CD4-positive, alpha-beta T cell treated with Interleukin-4 for 1 hour (primary cell): ENCODE data around the gene MRPS27.

Experiments used
- DNase-seq, 2 donors: peaks; one replicate each; pipeline ENCODE4 v3.0.0-alpha.2; 2020 to 2022

The MRPS27 gene

DNA sequence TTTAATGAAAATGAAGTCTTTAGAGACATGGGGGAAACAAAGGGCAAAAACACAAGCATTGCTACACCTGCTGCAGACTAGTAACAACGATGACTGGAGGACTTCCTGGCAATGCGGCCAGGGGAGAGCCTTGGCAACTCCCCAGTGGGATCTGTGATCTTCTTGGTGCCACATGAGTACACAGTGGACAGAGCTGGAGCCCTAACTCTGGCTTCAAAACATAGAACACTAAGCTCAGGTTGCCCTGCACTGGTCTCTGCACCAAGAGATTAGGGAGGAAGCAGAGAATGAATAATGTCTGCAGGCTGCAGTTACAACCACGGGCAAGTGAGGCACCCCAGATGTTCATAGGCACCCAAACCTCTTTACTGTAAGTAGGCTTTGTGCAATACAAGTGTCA lies 91.1 kb downstream of the MRPS27 start:
- no peak for DNase-seq

DNA sequence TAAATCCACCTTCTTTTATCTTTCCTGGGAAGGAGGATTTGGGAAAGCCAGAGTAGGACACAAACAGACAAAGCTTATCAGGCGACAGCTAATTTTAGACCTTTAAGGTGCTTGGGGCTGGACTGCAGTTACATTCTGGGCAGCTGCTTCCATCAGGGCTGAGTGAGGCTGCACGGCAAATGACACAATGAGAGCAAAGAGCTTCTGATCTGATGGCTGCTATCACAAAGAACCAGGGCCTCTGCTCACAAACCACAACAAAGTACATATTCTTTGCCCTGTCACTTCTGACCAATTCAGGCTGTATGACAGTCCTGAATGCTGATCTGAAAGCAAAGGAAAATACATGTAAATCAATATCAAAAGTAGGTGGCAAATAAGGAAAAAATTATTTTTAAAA lies 93.1 kb downstream of the MRPS27 start:
- DNase-seq: no peak

DNA sequence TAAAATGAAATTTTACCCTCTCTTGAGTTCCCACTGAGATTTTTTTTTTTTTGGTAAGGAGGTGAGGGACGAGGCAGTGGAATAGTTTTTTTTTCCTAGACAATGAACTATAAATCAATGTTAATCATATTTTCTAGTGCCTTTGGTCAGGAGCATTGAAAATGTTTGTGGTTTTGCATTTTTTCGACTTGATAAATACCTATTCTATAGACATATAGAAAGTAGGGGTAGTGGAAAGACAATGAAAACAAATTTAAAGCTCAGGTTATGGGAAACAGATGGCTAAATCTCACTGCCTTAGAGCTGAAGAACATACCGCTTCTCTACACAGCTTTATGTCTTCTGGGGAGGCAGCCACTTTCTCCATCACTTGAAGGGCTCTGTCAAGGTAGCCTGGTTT lies 94.3 kb downstream of the MRPS27 start:
- DNase-seq: no peak

DNA sequence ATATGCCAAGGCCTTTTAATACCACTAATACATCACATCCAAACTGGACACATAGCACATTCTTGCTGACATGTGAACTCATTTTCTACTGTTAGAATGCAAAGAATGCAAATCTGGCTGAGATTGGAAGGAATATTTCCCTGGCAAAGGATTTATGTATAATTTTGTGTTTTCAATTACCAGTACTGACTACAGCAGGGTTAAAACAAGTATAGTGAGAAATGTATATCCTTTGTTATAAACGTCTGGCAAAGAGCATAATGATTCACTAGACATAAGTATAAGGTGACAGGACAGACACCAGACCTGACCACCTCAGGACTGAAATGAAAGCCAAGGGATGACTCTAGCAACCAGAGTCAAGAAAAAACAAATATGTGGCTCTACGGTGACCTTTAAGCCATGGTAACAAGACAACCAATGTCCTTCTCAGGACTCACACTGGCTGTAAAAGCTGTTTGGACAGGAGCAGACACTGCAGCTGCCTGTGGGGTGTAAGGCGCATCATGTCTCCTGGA lies 95.0 kb downstream of the MRPS27 start:
- no peak for DNase-seq

DNA sequence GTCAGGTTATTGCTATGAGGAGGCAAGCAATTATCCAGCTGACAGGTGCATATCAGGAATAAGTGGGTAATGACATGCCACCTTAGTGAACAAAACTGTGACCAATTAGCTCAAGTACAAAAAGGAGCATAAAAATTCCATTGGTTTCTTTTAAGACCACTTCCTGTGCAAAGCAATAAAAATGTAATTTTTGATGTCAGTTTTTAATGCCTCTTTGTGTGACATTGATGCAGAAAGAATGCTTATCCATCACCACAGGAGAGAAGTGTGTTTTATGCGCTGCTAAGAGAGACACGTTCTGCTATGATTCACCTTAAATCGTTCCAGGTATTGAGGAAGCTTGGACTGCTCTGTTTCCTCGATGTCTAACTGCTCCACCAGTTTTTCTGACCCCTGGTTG lies 96.7 kb downstream of the MRPS27 start:
- DNase-seq: no peak

DNA sequence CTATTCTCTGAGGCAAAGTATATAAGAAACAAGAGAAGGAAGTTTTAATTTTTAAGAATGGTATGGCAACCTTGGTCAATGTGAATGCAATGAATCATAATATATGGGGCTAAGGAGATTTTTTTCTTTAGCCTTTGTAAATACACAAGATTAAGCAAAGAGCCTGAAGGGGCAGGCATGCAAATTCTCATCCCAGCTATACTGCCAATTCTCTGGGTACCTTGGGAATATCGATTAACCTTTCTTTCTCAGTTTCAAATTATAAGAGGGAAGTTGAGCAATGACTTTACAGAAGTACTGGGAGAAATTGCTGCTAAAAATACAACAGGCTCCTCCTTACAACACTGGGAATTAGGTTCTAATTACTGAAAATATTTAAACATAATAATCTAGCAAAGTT lies 97.5 kb downstream of the MRPS27 start:
- no peak for DNase-seq

DNA sequence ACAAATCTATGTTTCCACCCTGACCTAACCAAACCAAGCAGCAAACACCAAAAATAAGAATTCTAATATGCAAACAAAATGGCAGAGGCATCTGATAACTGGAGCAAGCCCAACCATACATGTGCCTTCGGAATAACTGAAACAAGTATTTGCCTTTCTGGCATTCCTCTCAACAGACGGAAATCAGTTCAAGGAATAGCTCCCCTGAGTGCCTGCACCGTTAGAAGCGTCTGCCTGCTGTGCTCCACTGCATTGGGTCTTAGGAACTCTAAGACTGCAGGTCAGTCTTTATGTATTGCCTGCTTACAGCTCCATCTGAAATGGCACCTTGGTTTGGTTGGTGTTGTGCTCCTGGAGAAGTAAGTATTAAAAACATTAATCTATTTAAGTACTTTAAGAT lies 98.5 kb downstream of the MRPS27 start:
- no peak for DNase-seq

DNA sequence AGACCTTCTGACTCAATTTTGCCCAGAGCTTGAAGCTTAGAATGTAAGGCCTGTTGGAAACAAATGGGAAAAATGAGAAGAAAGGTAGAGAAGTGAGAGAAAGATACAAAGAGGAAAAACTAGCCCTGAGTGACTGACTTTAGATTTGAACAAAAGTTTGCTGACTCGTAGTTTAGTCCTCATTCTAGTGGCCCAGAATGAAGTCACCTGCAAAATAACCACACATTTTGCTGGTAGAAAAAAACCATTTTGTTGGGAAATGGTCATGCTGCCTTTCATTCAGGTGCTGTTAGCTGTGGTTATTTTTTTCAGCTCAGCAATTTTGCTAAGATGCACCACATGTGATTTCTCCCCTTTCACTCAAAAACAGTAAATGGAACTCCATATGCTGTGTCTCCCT lies 98.9 kb downstream of the MRPS27 start:
- DNase-seq: no peak

DNA sequence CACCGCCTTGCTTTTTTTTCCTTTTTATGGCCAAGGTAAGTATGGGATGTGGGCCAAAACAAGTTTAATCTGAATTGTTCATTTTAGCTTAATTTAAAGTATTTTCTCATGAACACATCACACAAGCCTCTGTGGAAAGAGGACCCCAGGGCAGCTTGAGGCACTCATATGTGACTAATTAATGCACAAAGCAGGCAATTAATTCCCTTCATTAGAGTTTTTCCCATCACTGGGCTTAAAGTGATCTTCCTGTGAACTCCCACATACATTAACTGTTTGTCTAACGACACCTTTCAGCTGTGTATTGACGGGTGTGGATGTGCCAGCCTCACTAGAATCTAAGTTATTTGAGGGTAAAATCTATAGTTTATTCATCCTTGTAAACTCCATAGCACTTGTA lies 103.3 kb downstream of the MRPS27 start:
- no peak for DNase-seq

DNA sequence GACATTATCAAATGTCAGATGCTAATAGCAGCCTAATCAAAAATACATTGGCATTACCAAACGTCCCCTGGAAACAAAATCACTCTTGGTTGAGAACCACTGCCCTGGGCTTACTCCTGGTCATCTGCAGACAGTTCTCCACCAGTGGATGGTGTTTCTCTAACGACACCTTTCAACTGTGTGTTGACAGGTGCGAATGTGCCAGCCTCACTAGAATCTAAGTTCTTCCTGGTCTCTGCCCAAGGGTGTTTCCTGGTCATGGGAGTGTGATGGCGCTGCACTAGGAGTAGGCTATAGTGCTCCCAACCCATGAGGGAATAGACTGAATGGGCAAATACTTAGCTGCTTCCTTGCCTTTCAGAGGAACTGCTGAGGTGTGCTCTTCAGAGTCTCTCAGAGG lies 105.9 kb downstream of the MRPS27 start:
- DNase-seq: no peak

DNA sequence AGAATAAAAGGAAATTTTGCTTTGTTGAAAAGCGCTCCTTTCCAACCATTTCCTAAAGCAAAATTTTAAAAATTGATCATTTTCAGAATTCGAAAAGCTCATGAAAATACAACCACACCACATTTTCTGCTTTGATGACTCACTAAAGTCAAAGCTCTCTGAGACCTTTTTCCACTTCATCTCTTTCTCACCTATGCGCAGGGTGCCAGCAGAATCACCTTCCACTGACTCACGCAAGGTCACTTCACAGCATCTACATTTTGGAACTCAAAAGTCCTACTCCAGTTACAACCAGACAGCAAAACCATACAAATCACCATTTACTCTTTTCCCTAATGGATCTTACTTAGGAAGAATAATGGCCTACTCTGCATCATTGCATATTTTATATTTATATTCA lies 106.6 kb downstream of the MRPS27 start:
- no peak for DNase-seq

DNA sequence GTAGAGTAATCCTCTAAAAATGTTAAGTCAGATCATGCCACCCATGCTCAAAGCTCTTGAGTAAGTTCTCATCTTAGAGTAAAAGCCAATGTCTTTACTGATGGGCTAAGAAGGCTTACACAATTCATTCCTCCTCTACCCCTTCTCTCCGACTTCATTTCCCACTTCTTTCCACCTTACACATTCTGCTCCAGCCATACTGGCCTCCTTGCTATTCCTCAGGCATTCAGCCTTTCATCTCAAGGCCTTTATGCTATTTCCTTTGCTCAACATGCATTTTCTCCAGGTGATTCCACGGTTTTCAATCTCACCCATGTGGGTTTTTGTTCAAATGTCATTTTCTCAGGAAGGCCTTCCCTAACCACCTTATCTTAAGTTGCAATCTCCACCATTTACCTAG lies 107.9 kb downstream of the MRPS27 start:
- no peak for DNase-seq

DNA sequence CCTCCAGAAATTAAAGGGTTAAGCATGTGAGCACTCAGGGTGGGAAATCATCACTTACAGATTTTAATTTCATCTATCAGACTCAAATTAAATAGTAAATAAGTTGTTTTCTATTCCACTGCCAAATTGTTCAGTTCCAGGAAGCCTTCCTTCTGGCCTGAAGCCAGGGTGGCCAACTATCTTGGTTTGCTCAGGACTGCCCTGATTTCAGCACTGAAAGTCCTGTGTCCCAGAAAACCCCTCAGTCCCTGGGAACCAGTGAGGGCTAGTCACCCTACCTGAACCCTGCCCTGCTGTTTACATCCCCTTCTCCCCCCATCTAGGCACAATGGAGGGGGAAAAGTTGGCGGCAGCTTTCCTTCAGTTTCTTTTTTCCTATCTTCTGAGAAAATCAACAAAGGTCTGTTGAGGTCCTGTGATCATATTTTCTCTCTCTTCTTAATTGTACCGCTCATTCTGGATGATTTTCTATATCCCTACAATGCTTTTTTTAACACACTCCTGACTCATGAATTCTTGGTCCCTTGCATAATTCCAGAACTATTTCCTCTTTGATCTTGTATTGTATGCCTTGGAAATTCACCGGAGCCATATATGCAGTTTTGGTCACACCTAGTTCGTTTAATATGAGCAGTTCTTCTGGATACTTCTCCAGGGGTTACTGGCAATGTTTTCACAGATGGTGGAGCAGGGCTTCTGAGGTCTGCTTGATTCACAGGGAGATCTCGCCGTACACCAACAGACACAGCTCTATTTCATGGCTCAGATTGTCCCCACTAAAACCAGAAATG lies 109.0 kb downstream of the MRPS27 start:
- DNase-seq: no peak

DNA sequence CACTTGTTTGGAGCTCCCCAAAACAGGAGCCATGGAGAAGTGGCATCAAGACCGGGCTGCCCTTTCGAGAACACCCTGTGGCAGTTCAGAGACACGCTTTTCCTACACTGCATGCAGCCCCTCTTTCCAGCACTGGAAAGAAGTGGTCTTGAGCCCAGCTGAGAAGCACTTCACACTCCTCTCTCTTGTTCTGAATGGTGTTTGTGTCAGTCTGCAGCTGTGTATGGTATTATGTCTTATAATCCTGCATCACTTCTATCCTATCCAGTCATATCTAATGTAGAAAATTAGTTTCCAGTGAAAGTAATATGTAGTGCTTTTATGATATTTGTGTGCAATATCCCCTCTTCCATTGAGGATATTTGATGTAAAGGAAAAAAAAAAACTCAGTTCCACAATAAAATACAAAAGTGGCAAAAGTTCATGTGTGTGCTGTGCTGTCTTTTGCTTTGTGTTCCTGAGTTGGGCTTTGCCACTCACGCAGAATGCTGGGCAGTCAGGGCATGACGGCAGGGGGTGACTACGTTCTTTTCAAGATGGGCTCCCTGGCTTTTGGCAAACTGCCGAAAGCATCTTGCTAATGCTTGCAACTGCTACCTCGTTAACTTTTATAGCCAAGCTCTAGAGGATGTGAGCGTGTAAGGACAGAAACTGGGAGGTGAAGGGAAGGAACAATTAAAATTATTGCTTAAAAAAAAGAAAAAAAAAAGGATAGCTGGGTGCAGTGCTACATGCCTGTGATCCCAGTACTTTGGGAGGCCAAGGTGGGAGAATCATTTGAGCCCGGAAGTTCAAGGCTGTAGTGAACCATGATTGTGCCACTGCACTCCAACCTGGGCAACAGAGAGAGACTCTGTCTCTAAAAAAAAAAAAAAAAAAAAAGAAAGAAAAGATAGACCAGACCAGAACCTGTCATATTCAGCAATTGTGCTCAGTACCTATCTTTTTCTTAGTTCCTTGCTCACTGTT lies 110.6 kb downstream of the MRPS27 start:
- DNase-seq: no peak

DNA sequence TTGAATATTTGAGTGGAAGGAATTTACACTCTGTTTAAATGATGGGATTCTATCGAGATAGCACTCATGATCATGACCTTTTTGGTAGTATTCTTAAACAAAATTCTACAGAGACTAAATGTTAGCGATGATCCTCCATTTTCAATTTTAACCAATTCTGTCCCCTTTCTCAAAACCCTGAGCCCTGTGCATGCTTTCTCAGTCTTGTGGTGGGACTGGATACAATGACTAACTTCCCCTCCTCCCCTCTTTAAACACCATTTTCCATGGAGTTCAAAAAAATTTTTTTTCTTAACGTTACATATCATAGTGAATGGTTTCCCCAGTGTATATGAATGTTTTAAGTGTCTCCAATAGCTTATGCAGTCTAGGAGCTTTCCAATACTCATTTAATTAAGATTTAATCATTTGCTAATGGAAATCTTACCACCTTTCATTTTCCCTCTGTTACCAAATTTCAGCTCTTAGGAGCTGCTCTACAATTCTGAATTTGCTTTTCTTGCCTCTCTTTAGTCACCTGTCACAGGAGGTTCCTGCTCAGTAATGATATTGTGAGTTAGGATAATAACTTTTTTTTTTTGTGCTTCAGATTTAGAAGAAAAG lies 111.6 kb downstream of the MRPS27 start:
- DNase-seq: no peak

DNA sequence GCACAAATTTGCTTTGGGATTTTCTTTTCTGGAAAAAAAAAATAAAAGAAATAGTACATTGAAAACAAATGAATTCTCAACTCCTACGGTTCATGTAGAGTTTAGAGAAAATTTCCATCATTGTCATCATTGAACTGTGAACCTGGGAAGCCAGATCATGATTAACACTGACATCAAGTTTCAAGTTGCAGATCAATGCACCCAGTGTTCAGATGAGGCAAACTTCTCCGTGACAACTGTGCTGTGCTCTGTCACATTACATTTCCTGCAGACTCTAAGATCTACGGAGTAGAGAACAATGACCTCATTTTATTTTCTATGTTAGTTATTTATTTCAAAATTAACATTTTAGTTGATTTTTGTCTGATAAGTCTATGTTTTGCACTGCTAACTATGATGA lies 113.0 kb downstream of the MRPS27 start:
- DNase-seq: no peak

DNA sequence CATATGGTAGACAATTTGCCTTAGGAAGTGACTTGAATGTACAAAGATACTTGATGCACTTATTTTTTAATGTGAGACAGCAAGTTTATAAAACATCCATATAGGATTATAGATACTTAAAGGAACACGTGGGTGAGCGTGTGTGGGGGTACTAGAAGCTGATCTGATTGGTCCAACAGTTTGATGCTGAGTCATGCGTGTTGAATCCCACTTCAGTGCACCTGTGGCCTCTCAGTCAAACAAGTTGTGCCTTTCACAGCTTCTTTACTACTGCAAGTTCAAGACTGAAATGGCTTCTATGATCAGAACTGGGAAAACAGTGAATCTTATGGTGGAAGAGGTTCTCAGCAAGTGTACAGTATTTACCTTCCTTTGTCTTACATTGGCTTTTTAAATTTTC lies 113.9 kb downstream of the MRPS27 start:
- no peak for DNase-seq

DNA sequence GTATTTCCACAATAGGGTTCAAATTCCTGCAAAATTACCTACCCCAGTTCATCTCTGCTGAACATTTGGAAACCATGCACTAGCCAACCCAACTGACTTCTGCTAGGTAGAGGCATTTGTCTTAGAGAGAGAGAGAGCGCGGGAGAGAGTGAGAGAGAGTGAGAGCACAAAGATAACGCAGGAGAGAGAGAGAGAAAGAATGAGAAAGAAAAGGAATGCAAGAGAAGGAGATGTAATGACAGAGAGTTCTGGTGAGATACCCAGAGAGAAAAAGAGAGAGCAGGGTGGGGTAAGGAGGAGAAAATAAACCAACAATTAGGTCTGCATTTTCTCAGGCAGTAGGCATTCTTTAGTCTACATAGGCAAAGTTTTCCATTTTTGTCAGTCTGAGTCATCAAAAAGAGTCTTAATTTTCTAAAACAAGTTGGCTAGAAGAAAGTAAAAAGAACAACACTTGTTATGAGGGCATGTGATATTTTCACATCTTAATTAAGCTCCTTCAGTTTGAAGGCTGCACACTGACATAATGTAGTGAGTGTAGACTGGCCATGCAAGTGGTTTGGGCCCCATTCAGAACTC lies 114.5 kb downstream of the MRPS27 start:
- DNase-seq: no peak

DNA sequence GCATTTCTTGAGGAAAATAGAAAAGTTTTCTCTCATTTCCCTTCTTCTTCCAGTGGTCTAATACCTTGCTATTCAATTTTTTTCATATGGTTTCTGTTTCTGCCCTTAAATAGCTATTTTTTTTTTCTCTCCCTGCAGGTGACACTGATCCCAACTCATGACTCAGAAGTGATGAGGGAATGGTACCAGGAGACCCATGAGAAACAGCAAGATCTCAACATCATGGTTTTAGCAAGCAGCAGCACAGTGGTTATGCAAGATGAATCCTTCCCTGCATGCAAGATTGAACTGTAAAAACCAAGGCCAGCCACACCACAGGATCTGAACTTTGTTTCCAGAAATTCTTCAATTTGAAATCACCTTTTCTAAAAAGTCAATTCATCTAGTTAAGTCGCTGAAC lies 115.1 kb downstream of the MRPS27 start:
- DNase-seq: no peak

DNA sequence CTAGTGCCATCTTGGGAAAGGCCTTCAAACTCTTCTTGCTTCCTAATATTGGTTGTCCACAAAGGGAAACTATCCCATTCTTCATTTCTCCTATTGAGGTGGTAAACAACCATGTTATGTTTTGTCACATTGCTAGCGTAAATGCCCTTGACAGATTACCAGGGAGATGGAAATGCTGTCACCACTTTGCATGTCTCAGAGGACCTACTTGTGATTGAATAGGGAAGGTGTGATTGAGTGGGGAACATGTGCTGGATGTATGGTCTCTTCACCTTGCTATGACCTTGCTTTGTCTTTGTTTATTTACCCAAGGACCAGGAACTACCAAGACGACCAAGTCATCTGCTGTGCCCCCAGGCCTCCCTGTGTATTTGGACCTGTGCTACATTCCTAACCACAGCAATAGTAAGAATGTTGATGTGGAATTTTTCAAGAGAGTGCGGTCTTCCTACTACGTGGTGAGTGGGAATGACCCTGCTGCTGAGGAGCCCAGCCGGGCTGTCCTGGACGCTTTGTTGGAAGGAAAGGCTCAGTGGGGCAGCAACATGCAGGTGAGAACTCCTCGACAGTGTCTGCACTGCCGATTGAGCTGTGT lies 116.7 kb downstream of the MRPS27 start:
- DNase-seq: no peak

DNA sequence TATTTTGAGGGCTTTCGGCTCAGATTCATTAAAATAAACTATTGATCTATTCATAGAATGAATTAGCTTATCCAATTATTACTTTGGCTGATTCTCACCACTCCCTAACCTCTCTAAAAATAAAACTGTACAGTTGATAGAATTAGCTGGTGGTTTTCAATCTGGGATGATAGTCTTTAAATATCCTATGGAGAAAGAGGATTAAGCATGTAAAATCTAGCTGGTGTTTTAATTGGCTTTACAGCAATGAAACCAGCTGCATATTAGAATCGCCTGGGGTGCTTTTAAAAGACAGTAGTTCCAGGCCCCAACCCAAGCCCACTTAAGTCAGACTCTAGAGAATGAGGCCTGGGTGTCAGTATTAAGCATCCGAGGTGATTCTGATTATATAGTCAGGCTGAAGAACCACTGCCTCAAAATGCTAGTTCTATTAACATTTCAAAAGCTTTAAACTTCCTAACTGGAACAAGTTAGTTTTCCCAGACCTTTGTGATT lies 117.7 kb downstream of the MRPS27 start:
- DNase-seq: no peak

DNA sequence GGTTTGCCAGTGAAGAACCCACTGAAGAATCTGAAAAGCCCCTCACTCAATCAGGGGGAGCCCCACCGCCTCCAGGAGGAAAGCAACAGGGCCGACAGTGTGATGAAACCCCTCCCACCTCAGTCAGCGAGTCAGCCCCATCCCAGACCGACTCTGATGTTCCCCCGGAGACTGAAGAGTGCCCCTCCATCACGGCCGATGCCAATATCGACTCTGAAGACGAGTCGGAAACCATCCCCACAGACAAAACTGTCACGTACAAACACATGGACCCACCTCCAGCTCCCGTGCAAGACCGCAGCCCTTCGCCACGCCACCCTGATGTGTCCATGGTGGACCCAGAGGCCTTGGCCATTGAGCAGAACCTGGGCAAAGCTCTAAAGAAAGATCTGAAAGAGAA lies 120.4 kb downstream of the MRPS27 start:
- no peak for DNase-seq

DNA sequence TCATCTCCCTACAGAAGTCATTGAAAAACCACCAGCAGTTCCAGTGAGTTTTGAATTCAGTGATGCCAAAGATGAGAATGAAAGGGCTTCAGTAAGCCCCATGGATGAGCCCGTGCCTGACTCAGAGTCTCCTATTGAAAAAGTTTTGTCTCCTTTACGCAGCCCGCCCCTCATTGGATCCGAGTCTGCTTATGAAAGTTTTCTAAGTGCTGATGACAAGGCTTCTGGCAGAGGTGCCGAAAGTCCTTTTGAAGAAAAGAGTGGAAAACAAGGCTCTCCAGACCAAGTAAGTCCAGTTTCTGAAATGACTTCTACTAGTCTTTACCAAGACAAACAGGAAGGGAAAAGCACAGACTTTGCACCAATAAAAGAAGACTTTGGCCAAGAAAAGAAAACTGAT lies 122.6 kb downstream of the MRPS27 start:
- no peak for DNase-seq
